SH-SY5Y (cell line): ENCODE measurements around the gene QPCTL.

Source experiments
- GATA2 ChIP-seq: IDR thresholded peaks from 2 replicates; pipeline ENCODE4 v1.6.1; 2011; ENCODE audit warnings: mild to moderate bottlenecking, low read depth, low read length
- GATA3 ChIP-seq: IDR thresholded peaks from 2 replicates; pipeline ENCODE4 v1.6.1; 2011; ENCODE audit warnings: low read depth, mild to moderate bottlenecking, low read length, moderate library complexity

- TF ChIP-seq GATA2 (no peak), GATA3 (no peak)
Measured at GRCh38 chr19:45747513-45747912, 55.0 kb downstream of the QPCTL start.
